DMS114 treated with DMSO at 0.1 percent for 48 hours (cell line): ENCODE results near the gene CHN2.

Source experiments
- DNase-seq: peaks from one replicate; lab custom pipeline; 2025; ENCODE audit not compliant: unreplicated experiment; lab: John Stamatoyannopoulos, UW

Gene CHN2

GRCh38 chr7:29483219-29484104, 288.9 kb downstream of the CHN2 start:
- DNase-seq, result no peak

GRCh38 chr7:29484280-29484679, 289.7 kb downstream of the CHN2 start:
- no peak for DNase-seq

GRCh38 chr7:29485339-29486190, 291.0 kb downstream of the CHN2 start:
- no peak for DNase-seq

- DNase-seq, result no peak
Observed at GRCh38 chr7:29486191-29486700, 291.7 kb downstream of the CHN2 start.

- DNase-seq, result no peak
Observed at GRCh38 chr7:29487424-29487823, 292.8 kb downstream of the CHN2 start.

DNA sequence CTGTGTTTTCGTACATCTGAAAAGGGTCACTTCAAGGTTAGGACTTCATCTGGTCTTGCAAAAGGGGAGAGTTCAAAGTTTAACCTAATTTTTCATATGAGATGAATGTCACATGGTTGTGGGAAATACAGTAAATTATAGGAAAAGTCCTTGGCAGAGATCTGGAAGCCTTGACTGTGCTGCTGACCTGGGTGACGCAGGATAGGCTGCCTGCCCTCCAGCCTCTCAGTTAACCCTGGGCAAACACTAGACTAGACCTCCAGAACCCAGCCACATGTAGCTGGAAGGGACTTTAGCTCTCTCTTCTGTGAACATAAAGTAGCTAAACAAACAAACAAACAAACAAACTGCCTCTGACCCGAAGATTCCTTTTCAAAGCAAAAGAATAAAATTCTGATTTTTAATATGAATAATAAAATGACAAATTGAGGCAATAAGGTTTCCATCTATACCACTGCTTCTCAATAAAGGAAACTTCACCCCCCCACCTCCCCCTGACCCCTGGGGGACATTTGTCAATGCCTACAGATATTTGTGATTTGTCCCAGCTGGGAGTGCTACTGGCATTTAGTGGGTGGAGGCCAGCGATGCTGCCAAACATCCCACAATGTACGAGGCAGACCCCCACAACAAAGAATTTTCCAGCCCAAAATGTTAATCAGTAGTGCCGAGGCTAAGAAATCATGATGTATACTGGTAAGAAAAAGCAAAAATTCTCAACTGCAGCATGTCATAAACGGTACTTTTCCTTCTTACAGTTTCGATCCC, 293.8 kb downstream of the CHN2 start:
- no peak for DNase-seq

- DNase-seq, result no peak
Observed at GRCh38 chr7:29488977-29489376, 294.4 kb downstream of the CHN2 start.

DNA sequence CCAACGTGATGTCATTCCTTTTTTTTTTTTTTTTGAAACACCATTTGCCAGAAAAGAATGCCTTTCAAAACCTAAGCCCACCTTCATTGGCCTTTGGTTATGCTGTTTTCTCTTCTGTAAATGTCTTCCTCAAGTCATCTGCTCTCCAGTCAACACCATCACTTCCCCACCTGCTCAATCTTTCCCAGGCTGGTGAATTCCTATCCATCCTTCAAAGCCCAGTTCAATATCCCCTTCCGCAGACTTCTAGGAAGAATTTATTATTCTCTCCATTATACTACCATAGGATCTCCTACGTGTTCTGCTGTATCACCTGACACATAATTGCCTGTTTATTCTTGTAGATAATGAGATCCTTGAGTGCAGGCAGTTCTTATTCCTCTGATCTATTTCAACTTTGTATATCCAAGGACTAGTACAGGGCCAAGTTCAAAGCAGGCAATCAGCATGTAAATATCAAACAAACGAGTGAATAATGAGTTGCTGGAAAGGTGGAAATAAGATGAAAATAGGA, 295.6 kb downstream of the CHN2 start:
- no peak for DNase-seq

DNA sequence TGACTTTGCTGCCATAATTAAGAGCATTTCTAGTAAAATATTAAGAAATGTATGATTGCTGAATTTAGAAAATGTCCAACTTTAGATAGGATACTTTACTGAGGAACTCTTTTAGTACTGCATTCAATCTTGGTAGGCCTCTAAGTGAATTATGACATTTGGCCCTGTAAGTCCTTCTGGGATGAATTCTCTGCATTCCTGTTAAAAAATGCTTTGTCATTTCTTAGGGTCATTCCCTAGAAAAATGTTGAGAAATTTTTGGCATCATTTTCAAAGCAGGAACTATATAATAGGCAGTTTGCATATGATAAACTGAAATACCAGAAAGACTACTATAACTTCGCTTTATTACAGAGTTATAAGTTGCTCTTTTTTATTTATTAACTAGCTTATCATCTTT, 299.8 kb downstream of the CHN2 start:
- no peak for DNase-seq

GRCh38 chr7:29495653-29496052, 301.1 kb downstream of the CHN2 start:
- no peak for DNase-seq

DNA sequence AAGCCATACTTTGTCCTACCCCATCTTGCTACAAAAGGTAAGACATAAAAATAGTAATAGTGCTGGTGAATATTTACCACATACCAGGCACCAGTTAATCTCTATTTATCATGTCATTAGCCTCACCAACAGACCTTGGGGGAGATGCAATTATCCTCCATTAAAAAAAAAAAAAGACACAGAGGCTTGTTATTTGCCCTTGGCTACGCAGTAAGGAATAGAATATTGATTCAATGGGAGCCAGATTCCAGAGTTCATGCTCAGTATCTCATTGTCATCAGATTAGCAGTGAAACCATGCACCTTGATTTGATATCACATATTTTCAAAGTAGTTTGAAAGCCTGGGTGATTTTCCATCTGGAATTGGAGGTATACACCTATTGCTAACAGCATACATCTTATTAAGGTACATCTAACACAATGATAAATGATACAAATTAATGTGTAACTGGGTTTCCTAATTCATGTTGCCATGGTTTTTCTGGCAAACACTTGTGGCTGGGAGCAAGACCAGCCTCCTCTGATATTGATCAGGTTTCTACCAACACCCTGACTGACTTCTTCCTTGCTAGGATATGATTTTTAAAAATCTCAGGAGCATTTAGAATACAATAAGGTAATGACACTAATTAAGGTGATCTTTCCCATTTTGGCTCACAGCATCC, 301.9 kb downstream of the CHN2 start:
- no peak for DNase-seq

GRCh38 chr7:29499932-29500331, 305.4 kb downstream of the CHN2 start:
- no peak for DNase-seq

DNA sequence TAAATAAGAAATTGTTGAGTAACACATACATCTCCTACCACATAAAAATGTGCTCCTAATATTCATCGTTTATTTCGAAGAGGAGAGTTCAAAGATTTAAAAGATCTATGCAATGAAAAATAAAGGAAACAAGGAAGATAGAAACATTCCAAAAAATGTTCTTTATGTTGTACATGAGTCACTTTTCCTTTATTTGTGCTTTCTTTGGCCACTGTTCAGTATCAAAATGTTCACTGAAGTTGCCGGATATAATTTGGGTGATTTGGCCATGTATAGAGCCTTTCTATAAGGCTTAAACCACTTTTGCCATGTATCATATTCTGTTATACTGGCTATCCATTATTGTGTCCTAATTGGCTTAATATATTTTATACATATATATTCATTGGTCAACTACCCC, 306.1 kb downstream of the CHN2 start:
- no peak for DNase-seq

DNA sequence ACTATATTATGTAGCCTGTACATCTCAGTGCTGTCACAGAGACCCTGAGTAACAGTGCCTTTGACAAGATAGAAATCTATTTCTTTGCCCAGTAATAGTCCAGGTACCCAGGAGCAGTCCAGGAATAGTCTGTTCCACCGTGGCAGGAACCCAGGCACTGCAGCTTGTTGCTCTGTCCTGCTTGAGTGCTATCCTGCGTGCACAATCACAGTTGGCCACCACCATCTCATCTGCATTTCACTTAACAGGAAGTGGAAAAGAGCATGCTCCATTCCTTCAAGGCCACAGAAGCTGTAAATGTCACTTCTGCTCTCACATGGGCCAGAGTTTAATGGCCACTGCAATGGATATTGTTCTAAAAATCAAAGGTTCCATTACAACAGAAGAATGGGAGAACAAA, 307.6 kb downstream of the CHN2 start:
- no peak for DNase-seq

- DNase-seq, result no peak
Observed at GRCh38 chr7:29505931-29506330, 311.4 kb downstream of the CHN2 start.

DNA sequence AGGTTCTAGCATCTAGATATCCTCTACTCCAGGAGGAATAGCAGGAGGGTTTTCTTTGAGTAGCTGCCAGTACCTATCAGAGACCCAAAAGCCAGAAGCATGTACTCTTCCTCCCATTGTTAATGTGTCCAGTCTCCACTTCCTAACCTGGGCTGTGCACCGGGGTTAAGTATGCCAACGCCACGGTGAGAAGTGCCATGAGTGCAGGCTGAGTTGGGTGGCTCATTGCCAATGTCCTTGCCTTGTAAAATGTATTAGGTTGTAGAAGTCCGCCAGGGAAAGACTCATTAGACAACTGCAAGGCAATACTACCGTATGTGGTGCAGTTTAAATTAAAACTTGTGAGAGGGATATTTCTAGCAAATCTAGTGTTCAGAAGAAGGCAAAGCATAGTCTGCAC, 314.0 kb downstream of the CHN2 start:
- no peak for DNase-seq

GRCh38 chr7:29510028-29510427, 315.5 kb downstream of the CHN2 start:
- DNase-seq, result no peak

GRCh38 chr7:29511337-29511736, 316.8 kb downstream of the CHN2 start:
- no peak for DNase-seq

GRCh38 chr7:29511851-29512250, 317.3 kb downstream of the CHN2 start:
- DNase-seq, result no peak

- DNase-seq, result no peak
Observed at GRCh38 chr7:29516491-29516890, 321.9 kb downstream of the CHN2 start.
